Kidney (tissue), 14 donors: ENCODE measurements around the gene CTSA. TPM values are rescaled to one million over a fixed set of nuclear protein-coding genes. Genes with fewer than 3 reads are reported as not detected.

Experiments used
- DNase-seq, 5 donors: peaks; one replicate each; pipeline ENCODE4 v3.0.0-alpha.2; 2013 to 2020
- FAIRE-seq: peaks from 2 replicates; lab custom pipeline; 2012; peaks lifted over from hg19 to GRCh38; lab: Jason Lieb, UNC
- H3K27ac ChIP-seq, 2 donors: one replicate each; pipeline ENCODE4 v1.7.0; 2013; ENCODE audit warnings: low read depth in 2 of 2, low read length in 2 of 2, inconsistent platforms in 1 of 2
- H3K27me3 ChIP-seq: one replicate; pipeline ENCODE4 v1.7.1; 2013; ENCODE audit warnings: low read length, inconsistent platforms; ENCODE audit not compliant: control insufficient read depth, insufficient read depth
- H3K36me3 ChIP-seq, 3 donors: one replicate each; pipeline versions ENCODE4 v1.7.0 to v1.7.1; 2013; ENCODE audit warnings: low read length in 3 of 3, control low read depth in 1 of 3, inconsistent platforms in 1 of 3; ENCODE audit not compliant: insufficient read depth in 3 of 3, control insufficient read depth in 2 of 3
- H3K4me1 ChIP-seq, 3 donors: one replicate each; pipeline versions ENCODE4 v1.7.0 to v1.7.1; 2013; ENCODE audit warnings: low read length in 3 of 3, inconsistent platforms in 1 of 3, low read depth in 1 of 3; ENCODE audit not compliant: control insufficient read depth in 2 of 3, insufficient read depth in 2 of 3
- H3K4me3 ChIP-seq, 3 donors: one replicate each; pipeline versions ENCODE4 v1.7.0 to v1.8.1; 2013; ENCODE audit warnings: low read length in 3 of 3, control low read depth in 1 of 3, inconsistent platforms in 1 of 3
- H3K9ac ChIP-seq, 3 donors: one replicate each; pipeline versions ENCODE4 v1.7.0 to v1.7.1; 2013; ENCODE audit warnings: low read length in 3 of 3, control low read depth in 1 of 3, inconsistent platforms in 1 of 3
- H3K9me3 ChIP-seq, 3 donors: one replicate each; pipeline versions ENCODE4 v1.7.0 to v1.7.1; 2013; ENCODE audit warnings: low read length in 3 of 3, control low read depth in 1 of 3, inconsistent platforms in 1 of 3; ENCODE audit not compliant: control insufficient read depth in 2 of 3, insufficient read depth in 1 of 3
- intact Hi-C: fragments of 100-400 bp; cut with DNase I; formaldehyde crosslinking; loops from one replicate; pipeline ENCODE4 v1.11.1; 2022
- polyA plus RNA-seq: library from polyadenylated mRNA; stranded (reverse); fragments of 350-450 nt; fragmentation: Illumina TruSeq; extraction: RNeasy Lipid Tissue Mini Kit (QIAGEN cat#74804); gene quantifications from one replicate; pipeline ENCODE4 v1.2.3, GENCODE V29; 2014; ENCODE audit warnings: low read depth, low replicate concordance; ENCODE audit not compliant: insufficient read depth
- total RNA-seq: library from RNA; stranded (reverse); fragmentation: NEBNext Ultra II Directional; extraction: Animal tissue kit (Norgen Biotek cat#: 25700); gene quantifications from one replicate; pipeline ENCODE4 v1.2.1, GENCODE V29; 2021
- TF ChIP-seq, protein P1 (sequence below): IDR thresholded peaks from 3 replicates; pipeline ENCODE4 v1.5.1; 2012; ENCODE audit warnings: mild to moderate bottlenecking, moderate library complexity, borderline replicate concordance; ENCODE audit not compliant: insufficient read depth; ENCODE audit errors: extremely low read depth
- donor health status: control.
- donor health status: control.
- donor health status: control.
- donor health status: control.
- donor health status: control.
- donor health status: DM: yes; HTN: yes; CAD: no.
- donor health status: Normal renal cell carcinoma (clear cell type).

The CTSA gene
- total and polyA plus RNA-seq, 2 donors from 2014 or later, result 180 to 408 TPM

DNA sequence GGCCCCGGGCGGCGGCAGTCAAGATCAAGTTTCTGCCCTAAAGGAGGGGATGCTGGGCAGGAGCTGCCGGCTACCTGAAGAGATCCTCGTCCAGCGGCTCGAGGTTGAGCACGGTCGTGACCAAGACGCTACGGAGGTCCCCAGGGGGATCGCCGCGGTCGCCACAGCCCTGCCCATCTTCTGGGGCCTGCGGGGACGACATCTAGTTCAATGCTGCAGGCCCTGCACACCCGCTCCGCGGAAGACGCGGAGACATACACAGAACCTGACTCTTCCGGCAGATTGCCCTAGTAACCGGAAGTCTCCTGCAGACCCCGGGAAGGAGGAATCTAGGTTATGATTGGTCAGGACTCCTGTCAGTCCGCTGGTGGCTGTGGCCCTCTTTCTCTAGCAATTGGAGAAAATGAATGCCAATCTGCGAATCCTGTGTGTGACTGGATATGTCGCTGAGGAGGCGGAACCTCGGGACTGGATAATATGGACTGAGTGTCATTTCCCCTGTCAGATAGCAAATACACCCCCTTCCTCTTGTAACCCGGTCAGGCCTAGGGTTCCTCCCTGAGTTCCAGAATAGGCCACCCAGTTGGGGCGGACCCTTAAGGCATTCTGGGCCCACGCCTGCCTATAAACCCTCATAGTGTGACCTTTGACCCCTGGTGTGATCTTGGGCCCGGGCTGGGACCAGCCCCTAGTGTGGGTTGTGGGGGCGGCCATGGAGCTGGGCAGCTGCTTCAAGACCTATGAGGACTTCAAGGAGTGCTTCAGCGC is 33.8 kb upstream of the CTSA start, which contains the start of the genes ACOT8 and ZSWIM3:
Gene ACOT8 (minus strand): TSS at position 279 of the 768 bp plus-strand sequence. CDS start 77 bp downstream, at position 202.
Gene ZSWIM3 (plus strand): TSS at position 501 of the 768 bp plus-strand sequence. CDS start 212 bp downstream, at position 713.
- Histone ChIP-seq H3K4me1 (peaks cover 0 to 27% (median 7%) of the 10 kb centered on the region in 3 donors), H3K36me3 (peaks cover 0 to 2% (median 0%) of the 10 kb centered on the region in 3 donors), H3K4me3 (peak within 1 kb of the TSS; percentile 74 to 93 (median 88)), H3K9me3 (no peaks in the 10 kb centered on the region), H3K27ac (peak within 1 kb of the TSS; percentile 81 to 84), H3K27me3 (no peaks in the 10 kb centered on the region), H3K9ac (peak within 1 kb of the TSS; percentile 65 to 95 (median 68))
- DNase-seq, result peak; percentile 95 to 100 (median 99)
- TF ChIP-seq, protein P1, sequence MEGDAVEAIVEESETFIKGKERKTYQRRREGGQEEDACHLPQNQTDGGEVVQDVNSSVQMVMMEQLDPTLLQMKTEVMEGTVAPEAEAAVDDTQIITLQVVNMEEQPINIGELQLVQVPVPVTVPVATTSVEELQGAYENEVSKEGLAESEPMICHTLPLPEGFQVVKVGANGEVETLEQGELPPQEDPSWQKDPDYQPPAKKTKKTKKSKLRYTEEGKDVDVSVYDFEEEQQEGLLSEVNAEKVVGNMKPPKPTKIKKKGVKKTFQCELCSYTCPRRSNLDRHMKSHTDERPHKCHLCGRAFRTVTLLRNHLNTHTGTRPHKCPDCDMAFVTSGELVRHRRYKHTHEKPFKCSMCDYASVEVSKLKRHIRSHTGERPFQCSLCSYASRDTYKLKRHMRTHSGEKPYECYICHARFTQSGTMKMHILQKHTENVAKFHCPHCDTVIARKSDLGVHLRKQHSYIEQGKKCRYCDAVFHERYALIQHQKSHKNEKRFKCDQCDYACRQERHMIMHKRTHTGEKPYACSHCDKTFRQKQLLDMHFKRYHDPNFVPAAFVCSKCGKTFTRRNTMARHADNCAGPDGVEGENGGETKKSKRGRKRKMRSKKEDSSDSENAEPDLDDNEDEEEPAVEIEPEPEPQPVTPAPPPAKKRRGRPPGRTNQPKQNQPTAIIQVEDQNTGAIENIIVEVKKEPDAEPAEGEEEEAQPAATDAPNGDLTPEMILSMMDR, result no peak
- peak; percentile 78 for FAIRE-seq
- intact Hi-C loops, result no loop called here

- Histone ChIP-seq H3K27ac (peak overlapping the region; percentile 81 to 84), H3K27me3 (no peaks in the 10 kb centered on the region), H3K4me3 (peak overlapping the region; percentile 74 to 93 (median 88)), H3K9ac (peak overlapping the region; percentile 35 to 95 (median 65)), H3K36me3 (peaks cover 0 to 2% (median 0%) of the 10 kb centered on the region in 3 donors), H3K4me1 (peaks cover 0 to 27% (median 7%) of the 10 kb centered on the region in 3 donors), H3K9me3 (no peaks in the 10 kb centered on the region)
- no peak for DNase-seq
- FAIRE-seq, result no peak
- TF ChIP-seq, protein P1, result no peak
- intact Hi-C loops, result no loop called here
Measured at GRCh38 chr20:45857882-45858216, 33.3 kb upstream of the CTSA start.

GRCh38 chr20:45859916-45860315 is 31.2 kb upstream of the CTSA start:
- TF ChIP-seq, protein P1, result no peak
- Histone ChIP-seq H3K4me3 (no peak overlapping the region), H3K27me3 (no peaks in the 10 kb centered on the region), H3K36me3 (no peaks in the 10 kb centered on the region), H3K9me3 (no peaks in the 10 kb centered on the region), H3K4me1 (peaks cover 0 to 24% (median 7%) of the 10 kb centered on the region in 3 donors), H3K9ac (no peak overlapping the region), H3K27ac (no peak overlapping the region)
- peak in 3 of 5 donors; percentile 24 to 84 (median 68) for DNase-seq
- intact Hi-C loops, result no loop called here
- no peak for FAIRE-seq
